Thoracic aorta (tissue), 2 donors: ENCODE data around the gene NARF. TPM values are rescaled to one million over a fixed set of nuclear protein-coding genes. Genes with fewer than 3 reads are reported as not detected.
"Not testable (repeated sequence)": the region's sequence is repeated elsewhere in the genome, so short reads cannot be mapped to it uniquely, and the experiment has no call there.

Source experiments
- ATAC-seq: fragments of 150-250 bp; one replicate; pipeline ENCODE4 v1.8.0; 2017; ENCODE audit warnings: low read depth; ENCODE audit not compliant: insufficient number of reproducible peaks, low FRiP score
- DNase-seq: peaks from one replicate; pipeline ENCODE4 v3.0.0-alpha.2; 2020; ENCODE audit warnings: low spot score
- H3K27ac ChIP-seq, 2 donors: fragments of 200-600 bp; sonication (generic); 1 replicate in 1 of 2; 2 replicates in 1 of 2; pipeline ENCODE4 v1.5.1; 2016; ENCODE audit warnings: mild to moderate bottlenecking in 2 of 2, moderate library complexity in 2 of 2
- H3K27me3 ChIP-seq: fragments of 200-600 bp; sonication (generic); replicated peaks from 2 replicates; pipeline ENCODE4 v1.6.0; 2016; ENCODE audit warnings: mild to moderate bottlenecking; ENCODE audit not compliant: insufficient read depth
- H3K36me3 ChIP-seq: fragments of 200-600 bp; sonication (generic); one replicate; pipeline ENCODE4 v1.5.1; 2016
- H3K4me1 ChIP-seq, 2 donors: fragments of 200-600 bp; sonication (generic); 1 replicate in 1 of 2; 2 replicates in 1 of 2; pipeline versions ENCODE4 v1.5.1 to v1.6.0; 2016; ENCODE audit warnings: low read depth in 2 of 2, mild to moderate bottlenecking in 1 of 2; ENCODE audit not compliant: control insufficient read depth in 1 of 2
- H3K4me3 ChIP-seq: fragments of 200-600 bp; sonication (generic); 2 replicates; pipeline ENCODE4 v1.5.1; 2016; ENCODE audit warnings: mild to moderate bottlenecking
- H3K9me3 ChIP-seq: fragments of 200-600 bp; sonication (generic); 2 replicates; pipeline ENCODE4 v1.5.1; 2016
- total RNA-seq, 2 donors: library from RNA; depleted of rRNA; stranded (reverse); fragments of >200 nt; gene quantifications; one replicate each; pipeline versions ENCODE4 v1.1.0 to v1.2.3, GENCODE V29; 2016
- TF ChIP-seq, protein P1 (sequence below): fragments of 200-600 bp; sonication (generic); IDR thresholded peaks from one replicate; pipeline ENCODE4 v1.5.1; 2019; ENCODE audit warnings: antibody characterized with exemption

The NARF gene
- total RNA-seq, 2 donors from 2014 or later, result 77.0 to 86.8 TPM

DNA sequence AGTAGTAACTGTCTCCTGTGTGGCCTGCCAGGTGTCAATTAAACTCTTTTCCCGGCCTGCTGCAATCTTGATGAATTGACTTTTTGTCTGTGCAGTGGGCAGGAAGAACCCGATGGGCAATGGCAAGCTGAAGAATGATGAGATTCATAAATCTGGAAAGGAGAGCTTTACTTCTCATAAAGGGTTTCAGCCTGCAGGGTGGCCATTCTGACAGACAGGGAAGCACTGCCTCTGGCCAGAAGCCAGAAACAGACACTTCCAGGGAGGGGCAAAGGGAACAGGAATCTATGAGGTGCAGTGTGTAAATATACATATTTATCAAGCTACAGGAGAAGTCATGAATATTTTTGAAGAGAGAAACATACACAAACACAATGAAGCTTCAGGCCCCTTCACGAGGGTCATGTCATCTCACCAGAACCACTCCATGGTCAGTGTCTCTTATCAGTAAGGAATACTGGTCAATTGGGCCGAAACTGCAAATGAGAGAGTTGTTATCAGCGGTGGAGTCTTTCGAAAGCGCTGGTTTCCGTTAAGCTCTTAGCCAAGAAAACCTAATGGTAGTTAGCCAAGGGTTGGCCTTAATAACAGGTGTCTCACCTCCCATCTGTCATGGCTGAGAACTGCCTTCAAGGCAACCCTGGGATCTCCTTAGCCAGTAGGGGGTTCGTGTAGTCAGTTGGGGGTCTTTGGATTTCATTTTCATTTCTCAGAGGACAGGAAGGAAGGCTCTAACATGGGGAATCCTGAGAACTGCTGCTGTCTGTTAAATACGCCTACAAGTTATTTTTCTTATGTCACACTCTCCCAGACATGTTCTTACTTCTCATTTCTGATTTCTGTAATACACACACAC is 1.2 kb upstream of the NARF start:
- Histone ChIP-seq H3K4me1 (peaks cover 11 to 17% of the 10 kb centered on the region in 2 donors), H3K9me3 (no peaks in the 10 kb centered on the region), H3K27me3 (no peaks in the 10 kb centered on the region), H3K36me3 (peaks cover 9% of the 10 kb centered on the region), H3K4me3 (peak overlapping the region; percentile 86), H3K27ac (peak overlapping the region; percentile 98 to 100)
- TF ChIP-seq, protein P1, sequence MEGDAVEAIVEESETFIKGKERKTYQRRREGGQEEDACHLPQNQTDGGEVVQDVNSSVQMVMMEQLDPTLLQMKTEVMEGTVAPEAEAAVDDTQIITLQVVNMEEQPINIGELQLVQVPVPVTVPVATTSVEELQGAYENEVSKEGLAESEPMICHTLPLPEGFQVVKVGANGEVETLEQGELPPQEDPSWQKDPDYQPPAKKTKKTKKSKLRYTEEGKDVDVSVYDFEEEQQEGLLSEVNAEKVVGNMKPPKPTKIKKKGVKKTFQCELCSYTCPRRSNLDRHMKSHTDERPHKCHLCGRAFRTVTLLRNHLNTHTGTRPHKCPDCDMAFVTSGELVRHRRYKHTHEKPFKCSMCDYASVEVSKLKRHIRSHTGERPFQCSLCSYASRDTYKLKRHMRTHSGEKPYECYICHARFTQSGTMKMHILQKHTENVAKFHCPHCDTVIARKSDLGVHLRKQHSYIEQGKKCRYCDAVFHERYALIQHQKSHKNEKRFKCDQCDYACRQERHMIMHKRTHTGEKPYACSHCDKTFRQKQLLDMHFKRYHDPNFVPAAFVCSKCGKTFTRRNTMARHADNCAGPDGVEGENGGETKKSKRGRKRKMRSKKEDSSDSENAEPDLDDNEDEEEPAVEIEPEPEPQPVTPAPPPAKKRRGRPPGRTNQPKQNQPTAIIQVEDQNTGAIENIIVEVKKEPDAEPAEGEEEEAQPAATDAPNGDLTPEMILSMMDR, result no peak
- DNase-seq, result no peak
- no peak for ATAC-seq

DNA sequence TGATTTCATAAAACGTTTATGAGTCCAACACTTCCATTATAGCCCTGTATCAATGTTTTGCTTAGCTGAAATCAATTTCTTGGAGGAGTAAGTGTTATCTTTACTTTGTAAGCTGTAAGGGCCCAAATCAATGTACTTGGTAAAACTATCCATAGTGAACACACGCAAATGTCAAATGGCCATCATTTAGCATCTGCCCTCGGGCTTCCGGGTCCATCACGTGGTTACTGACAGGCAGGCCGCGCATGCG is 687 bp upstream of the NARF start:
- Histone ChIP-seq H3K4me3 (peak overlapping the region; percentile 86), H3K27ac (peak overlapping the region; percentile 98 to 100), H3K9me3 (no peaks in the 10 kb centered on the region), H3K27me3 (no peaks in the 10 kb centered on the region), H3K36me3 (peaks cover 9% of the 10 kb centered on the region), H3K4me1 (peaks cover 11 to 17% of the 10 kb centered on the region in 2 donors)
- ATAC-seq (no peak), DNase-seq (no peak)
- TF ChIP-seq, protein P1, result no peak

DNA sequence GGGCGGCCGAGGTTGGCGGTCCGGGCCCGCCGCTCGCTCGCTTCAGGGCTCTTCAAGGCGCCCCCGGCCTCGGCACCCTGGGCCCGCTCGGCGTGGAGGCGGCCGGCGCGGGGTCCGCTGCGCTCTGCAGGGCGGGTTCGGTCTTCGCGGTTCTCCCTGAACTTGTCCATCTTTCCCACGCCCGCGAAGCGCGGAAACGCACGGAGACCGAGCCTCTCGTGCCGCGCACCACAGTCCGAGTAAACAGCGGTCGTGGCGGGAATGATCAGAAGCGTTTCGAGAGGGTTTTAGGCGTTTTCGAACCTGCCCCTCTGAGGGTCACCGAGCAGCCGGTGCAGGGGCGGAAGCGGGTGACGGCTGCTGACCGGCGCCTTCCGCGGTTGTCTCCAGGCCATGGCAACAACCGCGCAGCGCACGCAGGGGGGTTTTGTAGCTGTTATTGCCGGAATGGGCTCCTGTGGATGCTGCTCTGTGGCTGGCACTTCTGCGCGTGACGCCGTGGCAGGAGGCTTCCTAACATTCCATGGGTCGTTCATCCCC is 414 bp downstream of the NARF start:
- Histone ChIP-seq H3K4me1 (peaks cover 13 to 17% of the 10 kb centered on the region in 2 donors), H3K27ac (peak overlapping the region; percentile 81 to 98), H3K36me3 (peaks cover 9% of the 10 kb centered on the region), H3K9me3 (no peaks in the 10 kb centered on the region), H3K4me3 (peak overlapping the region; percentile 86), H3K27me3 (no peaks in the 10 kb centered on the region)
- TF ChIP-seq, protein P1, result no peak
- DNase-seq (no peak), ATAC-seq (peak; percentile 1)

DNA sequence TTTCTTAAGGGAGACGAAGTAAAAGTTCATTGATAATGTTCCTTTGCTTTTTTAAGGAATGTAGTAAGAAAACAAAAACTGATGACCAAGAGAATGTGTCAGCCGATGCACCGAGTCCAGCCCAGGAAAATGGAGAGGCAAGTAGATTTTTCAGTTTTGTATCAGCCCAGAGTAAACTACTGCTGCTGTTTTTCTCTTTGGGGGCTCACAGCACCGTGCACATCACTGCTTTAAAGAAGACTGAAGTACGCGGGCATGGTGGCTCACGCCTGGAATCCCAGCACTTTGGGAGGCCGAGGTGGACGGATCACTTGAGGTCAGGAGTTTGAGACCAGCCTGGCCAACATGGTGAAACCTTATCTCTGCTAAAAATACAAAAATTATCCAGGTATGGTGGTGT is 1.4 kb downstream of the NARF start:
- not testable (repeated sequence) for H3K27me3 ChIP-seq, ATAC-seq, DNase-seq, H3K27ac ChIP-seq, H3K4me3 ChIP-seq, H3K9me3 ChIP-seq
- Histone ChIP-seq H3K4me1 (peaks cover 17 to 18% of the 10 kb centered on the region in 2 donors), H3K36me3 (peaks cover 19% of the 10 kb centered on the region)

DNA sequence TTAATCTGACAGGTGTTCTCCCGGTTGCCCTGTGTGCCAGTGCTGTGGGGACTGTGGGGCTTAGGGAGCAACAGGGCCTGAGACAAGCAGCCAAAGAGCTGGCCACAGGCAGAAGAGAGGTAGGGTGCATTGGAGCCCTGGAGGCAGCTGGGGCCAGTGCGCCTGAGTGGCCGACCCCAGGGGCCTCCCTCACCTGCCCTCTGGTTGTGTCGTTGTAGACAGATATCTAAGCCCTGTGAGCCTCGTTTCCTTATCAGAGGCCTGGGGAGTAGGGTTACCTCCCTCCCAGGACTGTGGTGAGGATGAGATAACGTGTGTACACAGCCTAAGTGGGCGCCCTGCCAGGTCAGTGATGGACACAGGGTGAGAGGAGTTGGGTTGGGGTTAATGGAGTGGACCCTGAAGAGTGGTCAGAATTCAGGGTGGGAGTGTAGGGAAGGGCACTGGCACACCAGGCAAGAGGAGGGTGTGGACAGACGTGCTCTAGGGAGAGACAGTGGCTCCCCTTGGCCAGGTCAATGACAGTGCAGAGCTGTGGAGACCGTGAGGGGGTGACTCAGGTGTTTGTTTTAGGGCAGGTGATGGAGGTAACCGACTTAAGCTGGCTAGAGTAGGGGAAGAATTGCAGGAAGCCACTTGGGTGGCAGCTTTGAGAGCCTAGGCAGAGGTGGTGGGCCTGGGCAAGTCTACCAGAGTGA is 3.4 kb downstream of the NARF start:
- no peak overlapping the region for H3K4me3 ChIP-seq
- DNase-seq (no peak), ATAC-seq (no peak)
- peaks cover 28% of the 10 kb centered on the region for H3K36me3 ChIP-seq
- H3K4me1 ChIP-seq, result peaks cover 16 to 18% of the 10 kb centered on the region in 2 donors
- H3K27ac ChIP-seq, result no peak overlapping the region
- H3K27me3 ChIP-seq, result no peaks in the 10 kb centered on the region
- no peaks in the 10 kb centered on the region for H3K9me3 ChIP-seq
- TF ChIP-seq, protein P1, result no peak
